CD4-positive, alpha-beta T cell treated with Interferon gamma for 1 hour (primary cell): Measurements from ENCODE around the gene KRT9.
"Not testable (repeated sequence)": the region's sequence is repeated elsewhere in the genome, so short reads cannot be mapped to it uniquely, and the experiment has no call there.

Experiments used
- DNase-seq: peaks from one replicate; pipeline ENCODE4 v3.0.0-alpha.2; 2020

Gene KRT9, protein sequence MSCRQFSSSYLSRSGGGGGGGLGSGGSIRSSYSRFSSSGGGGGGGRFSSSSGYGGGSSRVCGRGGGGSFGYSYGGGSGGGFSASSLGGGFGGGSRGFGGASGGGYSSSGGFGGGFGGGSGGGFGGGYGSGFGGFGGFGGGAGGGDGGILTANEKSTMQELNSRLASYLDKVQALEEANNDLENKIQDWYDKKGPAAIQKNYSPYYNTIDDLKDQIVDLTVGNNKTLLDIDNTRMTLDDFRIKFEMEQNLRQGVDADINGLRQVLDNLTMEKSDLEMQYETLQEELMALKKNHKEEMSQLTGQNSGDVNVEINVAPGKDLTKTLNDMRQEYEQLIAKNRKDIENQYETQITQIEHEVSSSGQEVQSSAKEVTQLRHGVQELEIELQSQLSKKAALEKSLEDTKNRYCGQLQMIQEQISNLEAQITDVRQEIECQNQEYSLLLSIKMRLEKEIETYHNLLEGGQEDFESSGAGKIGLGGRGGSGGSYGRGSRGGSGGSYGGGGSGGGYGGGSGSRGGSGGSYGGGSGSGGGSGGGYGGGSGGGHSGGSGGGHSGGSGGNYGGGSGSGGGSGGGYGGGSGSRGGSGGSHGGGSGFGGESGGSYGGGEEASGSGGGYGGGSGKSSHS

GRCh38 chr17:41571561-41572434, at the start of gene KRT9:
Gene KRT9, minus strand, starts transcription at chr17:41572059. Its CDS starts 67 bp downstream, at chr17:41571992.
- no peak for DNase-seq

DNA sequence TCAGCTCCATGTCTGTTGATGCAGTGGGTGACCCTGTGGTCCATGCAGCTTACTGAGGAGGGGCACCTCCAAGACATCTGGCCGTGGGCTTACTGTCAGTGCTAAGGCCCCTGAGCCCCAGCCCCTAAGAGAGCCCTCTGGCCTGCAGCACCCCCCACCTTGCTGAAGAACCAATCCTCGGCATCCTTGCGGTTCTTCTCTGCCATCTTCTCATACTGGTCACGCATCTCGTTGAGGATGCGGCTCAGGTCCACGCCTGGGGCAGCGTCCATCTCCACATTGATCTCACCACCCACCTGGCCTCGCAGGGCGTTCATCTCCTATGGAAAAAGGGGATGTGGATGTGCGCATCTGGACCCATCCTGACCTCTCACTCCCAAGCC, 49.6 kb upstream of the KRT9 start:
- DNase-seq: not testable (repeated sequence)

DNA sequence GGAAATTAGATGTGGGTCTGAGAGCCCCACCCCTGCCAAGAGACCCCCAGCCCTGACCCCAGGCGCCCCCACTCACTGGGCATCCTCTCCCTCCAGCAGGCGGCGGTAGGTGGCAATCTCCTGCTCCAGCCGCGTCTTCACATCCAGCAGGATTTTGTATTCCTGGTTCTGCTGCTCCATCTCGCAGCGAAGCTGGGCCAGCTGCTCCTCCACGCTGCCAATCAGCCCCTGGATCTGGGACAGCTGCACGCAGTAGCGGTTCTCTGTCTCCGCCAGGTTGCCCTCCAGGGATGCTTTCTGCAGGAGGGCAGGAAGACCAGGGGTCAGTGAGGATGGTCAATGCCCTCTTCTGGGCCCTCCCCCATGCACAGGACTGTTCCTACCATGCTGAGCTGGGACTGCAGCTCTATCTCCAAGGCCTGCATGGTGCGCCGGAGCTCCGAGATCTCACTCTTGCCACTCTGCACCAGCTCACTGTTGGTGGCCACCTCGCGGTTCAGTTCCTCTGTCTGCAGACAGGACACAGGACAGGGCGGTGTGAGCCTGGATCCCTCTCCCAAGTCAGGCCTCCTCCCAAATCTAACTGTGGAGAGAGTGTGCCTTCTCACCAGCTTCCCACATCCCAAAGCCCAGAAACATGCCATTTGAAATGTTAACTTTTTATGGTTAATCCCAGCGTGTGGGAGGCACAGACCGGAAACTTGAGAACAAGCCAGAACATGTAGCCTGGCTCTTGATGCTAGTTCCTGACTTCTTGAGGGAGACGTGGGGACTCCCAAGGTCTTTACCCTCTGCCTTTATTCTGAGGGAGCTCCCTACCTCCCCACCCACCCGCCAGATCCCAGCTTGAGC, 49.0 kb upstream of the KRT9 start:
- DNase-seq: no peak

DNA sequence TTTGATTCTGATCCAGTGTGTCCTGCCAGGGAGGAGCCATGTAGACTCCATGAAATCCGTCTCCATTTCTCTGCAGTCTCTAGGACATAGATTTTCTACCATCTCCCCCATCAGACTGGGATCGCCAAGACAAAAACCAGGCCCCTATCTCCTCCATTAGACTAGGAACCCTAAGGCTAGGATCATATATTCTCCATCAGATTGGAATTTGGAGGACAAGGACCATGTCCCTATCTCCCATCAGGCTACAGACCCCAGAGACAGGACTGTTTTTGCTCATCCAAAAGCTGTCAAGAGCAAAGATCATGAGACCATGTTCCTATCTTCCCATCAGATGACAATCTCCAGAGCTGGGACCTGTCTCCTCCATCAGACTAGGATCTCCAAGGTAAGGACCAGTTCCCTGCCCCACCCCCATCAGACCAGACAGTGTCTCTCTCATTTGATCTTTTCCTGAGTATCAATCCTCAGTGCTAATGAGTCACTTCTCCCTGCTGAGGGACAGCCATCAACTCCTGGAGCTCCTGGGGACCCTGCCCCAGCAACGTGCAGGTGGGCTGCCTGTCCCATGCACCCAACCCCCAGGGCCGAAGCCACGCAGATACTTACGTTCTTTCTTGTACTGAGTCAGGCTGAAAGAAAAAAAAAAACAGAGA, 48.2 kb upstream of the KRT9 start:
- not testable (repeated sequence) for DNase-seq

GRCh38 chr17:41619036-41619926, 47.4 kb upstream of the KRT9 start:
- DNase-seq: no peak

- no peak for DNase-seq
Observed at GRCh38 chr17:41618341-41619035, 46.6 kb upstream of the KRT9 start.

GRCh38 chr17:41617698-41618097, 45.8 kb upstream of the KRT9 start:
- no peak for DNase-seq

GRCh38 chr17:41617136-41617535, 45.3 kb upstream of the KRT9 start:
- no peak for DNase-seq

- DNase-seq: not testable (repeated sequence)
Observed at GRCh38 chr17:41616486-41616885, 44.6 kb upstream of the KRT9 start.

- no peak for DNase-seq
Observed at GRCh38 chr17:41615454-41615853, 43.6 kb upstream of the KRT9 start.

- not testable (repeated sequence) for DNase-seq
Observed at GRCh38 chr17:41614767-41615166, 42.9 kb upstream of the KRT9 start.

DNA sequence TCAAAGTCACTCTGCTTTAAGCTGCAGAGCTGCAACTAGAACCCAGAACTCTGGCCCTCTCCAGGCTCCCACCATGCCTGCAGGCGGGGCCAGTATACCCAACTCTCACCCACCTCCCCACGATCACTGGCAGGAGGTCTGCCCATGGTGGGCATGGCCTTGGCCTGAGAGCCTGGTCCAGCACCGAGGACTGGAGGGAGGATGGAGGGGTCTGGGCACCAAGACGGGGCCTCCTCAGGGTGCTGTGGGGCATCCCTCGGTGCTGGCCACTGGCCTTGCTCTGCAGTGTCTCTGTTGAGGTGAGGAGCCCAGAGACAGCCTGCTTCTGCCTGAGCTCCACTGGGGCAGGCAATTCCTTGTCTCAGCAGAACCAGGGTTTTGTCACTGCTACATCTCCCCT, 42.2 kb upstream of the KRT9 start:
- no peak for DNase-seq

DNA sequence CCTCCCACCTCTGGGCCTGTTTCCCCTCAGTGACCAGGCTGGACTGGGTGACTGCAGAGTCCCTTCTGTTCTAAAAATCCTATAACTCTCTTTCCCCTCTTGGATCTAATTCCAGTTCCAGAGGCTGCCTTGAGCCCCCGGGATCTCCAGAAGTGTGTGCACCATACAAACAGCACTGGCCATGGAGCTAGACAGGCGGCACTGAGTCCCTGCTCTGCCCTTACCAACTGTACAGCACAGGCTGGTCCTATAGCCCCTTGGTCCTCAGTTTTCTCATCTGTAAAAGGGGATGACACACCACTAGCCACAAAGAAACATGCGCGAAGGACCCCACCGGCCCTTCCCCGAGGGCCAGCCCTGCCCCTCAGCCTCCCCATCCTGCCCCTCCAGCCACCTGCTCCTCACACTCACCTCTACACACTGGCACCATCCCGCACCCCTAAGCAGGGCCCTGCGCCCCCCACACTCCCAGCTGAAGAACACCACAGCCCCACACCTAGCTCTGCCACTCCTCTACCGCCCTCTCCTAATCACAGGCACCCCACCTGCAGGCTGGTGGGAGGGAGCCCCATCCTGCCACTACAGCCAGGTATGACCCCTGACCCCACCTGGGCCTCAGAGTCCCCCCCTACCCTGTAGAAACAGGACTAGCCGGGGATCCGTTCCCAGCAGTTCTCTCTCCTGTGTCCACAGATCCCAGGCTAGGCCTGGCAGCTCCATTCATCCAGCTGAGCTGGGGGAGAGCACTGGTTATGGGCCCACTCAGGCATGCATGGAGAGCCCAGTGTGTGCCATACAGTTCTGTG, 41.6 kb upstream of the KRT9 start:
- DNase-seq: no peak

DNA sequence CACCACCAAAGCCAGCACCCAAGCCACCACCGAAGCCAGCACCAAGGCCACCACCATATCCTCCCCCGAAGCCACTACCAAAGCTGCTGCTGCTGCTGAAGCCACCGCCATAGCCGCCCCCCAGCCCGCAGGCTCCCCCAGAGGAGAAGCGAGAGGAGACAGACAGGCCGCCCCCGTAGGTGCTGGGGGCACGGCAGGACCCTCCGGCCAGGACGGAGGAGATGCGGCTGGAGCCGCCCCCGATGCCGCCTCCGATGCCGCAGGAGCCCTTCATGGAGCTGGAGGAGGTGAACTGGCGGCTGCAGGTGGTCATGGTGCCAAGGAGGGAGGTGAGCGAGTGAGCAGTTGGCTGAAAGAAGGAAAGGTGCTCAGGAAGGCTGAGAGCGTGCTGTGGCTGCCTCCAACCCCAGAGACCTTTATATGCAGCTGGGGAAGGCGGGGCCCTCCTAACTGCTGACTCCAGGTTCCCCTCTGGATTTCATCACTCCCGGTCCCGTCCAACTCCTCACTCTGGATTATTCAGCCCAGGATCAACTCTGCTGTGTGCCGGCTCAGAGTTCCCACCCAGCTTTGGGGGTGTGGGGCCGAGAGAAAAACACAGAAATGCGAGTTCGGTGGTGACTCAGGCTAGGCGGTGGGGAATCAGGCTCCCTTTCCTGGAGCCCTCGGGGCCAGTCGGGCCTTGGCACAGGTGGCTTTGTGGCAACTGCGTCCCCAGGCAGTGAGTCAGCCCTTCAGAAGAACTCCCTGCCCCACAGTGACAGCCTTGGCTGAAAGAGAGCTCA, 40.7 kb upstream of the KRT9 start, which contains the start of gene KRT16:
Gene KRT16 (minus strand): TSS at position 392 of the 785 bp plus-strand sequence. CDS start 79 bp downstream, at position 313.
- not testable (repeated sequence) for DNase-seq

DNA sequence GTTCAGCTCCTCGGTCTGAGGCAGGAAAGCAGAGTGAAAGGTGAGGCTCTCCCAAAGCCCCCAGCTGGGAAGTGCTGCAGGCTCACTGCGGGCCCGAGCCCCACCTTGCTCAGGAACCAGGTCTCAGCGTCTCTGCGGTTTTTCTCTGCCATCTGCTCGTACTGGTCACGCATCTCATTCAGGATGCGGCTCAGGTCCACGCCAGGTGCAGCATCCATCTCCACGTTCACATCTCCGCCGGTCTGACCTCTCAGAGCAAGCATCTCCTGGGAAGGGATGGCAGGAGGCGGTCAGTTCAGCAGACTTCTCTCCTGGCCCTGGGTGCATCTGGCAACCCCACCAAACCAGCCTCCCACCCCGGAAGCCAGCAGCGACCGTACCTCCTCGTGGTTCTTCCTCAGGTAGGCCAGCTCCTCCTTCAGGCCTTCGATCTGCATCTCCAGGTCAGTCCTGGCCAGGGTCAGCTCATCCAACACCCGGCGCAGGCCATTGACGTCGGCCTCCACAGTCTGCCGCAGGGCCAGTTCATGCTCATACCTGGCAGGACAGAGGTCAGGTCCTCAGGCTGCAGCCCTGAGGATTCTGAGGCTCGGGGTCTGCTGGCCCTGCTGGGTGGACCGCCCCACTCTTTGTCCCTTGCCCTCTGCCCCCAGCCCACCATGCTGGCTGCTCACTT, 39.2 kb upstream of the KRT9 start:
- no peak for DNase-seq

DNA sequence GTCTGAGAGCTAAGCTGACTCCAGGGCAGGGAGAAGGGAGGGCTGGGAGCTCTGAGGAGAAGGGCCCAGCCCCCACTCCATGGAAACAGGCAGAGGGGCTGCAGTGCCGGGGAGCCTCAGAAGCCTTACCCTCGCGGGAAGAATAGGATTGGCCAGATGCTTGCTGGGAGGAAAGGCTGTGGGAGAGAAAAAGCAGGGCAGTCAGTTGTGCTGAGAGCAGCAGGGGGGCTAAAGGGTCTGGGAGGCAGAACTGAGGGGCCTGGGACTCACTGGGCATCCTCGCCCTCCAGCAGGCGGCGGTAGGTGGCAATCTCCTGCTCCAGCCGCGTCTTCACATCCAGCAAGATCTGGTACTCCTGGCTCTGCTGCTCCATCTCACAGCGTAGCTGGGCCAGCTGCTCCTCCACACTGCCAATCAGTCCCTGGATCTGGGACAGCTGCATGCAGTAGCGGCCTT, 38.2 kb upstream of the KRT9 start:
- DNase-seq: not testable (repeated sequence)

DNA sequence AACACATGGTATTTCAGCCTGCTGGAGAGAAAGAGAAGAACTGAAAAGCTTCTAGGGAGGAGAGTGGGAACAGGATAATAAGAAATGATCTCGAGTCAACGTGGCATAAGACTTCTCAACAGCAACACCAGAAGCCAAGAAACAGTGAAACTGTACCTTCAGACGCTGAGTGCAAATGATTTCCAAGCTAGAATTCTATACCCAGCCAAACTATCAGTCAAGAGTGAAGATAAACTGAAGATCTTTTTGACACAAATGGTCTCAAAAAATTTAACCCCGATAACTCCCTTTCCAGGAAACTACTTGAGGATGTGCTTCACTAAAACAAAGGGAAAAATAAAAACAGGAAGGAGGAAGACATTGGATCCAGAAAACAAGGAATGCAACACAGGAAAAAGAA, 35.1 kb upstream of the KRT9 start:
- not testable (repeated sequence) for DNase-seq

GRCh38 chr17:41602524-41602923, 30.7 kb upstream of the KRT9 start:
- DNase-seq: no peak
